GM18520 (cell line): ENCODE measurements around the gene NR2F2.

Experiments used
- ATAC-seq: cut with Tn5 transposase; IDR thresholded peaks from one replicate; pipeline ENCODE4 v1.9.1; 2021; ENCODE audit not compliant: unreplicated experiment

NR2F2 gene

DNA sequence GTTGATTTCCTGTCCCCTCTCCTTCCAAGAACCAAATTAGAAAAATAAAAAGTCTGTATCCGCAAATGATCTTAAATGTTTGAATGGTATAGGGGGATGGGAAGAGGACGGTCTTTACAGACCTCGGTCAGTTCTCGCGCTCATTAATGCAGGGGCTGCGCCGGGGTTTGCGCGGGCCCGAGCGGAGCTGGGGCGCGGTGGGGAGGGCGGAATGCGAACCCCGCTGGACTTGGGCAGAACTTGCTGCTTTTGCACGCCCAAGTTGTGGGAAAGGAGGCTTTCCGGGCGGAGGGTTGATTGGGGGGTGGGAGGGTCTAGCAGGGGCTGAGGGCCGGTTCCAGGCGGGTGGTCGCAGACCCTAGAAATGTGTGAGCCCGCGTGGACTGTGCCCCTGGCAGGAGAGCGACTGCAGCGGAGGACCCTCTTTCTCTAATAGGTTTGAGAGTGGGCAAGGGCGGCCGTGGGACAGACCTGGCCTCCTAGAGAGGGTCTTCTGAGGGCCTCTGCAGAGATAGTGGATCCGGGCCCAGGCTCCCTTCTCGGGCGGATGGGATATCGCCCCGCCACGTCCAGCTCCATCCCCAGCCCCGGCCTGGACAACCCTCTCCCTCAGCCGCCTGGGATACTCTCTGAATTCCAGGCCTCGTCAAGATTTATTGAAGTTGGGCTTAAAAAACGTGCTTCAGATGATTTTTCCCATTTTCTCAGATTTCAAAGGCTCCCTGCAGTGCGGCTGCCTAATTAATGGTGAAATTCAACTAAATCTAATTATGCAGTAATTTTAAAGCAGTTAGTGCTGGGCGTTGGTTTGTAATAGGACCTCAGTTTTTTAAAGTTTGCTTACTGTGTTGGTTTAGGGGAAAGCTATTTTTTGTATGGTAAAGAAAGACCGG lies 11.3 kb downstream of the NR2F2 start:
- no peak for ATAC-seq

DNA sequence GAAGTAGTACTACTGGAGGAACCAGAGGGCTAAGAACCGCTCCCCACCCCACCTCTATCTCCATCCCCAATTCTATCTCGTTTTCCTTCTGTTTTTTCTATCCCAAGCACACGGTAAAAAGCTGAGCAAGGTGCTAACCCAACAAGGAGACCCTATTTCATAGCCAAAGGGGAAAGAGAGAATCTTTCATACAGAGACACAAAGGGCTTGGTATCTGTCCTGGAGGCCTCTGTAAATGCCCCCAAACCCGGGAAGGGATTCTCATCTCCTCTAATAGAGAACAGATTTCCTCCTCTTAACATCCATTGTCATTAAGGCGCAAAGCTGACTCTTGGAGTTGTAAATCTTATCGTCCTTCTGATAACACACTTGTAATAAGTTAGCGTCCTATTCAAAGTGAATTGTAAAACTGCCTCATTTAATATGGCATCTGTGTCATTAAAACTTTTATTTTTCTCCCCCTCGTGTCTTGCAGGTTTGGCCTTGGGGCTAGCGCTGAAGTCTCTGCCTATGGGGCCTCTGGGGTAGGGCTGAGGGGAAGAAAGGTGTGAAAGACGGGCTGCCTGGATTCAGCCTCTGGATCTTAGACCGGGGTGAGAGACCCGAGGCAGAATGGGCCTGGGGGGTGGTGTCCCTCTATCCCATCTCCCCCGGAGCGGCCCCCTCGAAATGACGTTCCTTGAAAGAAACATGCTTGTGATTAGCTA lies 12.1 kb downstream of the NR2F2 start:
- ATAC-seq: no peak

DNA sequence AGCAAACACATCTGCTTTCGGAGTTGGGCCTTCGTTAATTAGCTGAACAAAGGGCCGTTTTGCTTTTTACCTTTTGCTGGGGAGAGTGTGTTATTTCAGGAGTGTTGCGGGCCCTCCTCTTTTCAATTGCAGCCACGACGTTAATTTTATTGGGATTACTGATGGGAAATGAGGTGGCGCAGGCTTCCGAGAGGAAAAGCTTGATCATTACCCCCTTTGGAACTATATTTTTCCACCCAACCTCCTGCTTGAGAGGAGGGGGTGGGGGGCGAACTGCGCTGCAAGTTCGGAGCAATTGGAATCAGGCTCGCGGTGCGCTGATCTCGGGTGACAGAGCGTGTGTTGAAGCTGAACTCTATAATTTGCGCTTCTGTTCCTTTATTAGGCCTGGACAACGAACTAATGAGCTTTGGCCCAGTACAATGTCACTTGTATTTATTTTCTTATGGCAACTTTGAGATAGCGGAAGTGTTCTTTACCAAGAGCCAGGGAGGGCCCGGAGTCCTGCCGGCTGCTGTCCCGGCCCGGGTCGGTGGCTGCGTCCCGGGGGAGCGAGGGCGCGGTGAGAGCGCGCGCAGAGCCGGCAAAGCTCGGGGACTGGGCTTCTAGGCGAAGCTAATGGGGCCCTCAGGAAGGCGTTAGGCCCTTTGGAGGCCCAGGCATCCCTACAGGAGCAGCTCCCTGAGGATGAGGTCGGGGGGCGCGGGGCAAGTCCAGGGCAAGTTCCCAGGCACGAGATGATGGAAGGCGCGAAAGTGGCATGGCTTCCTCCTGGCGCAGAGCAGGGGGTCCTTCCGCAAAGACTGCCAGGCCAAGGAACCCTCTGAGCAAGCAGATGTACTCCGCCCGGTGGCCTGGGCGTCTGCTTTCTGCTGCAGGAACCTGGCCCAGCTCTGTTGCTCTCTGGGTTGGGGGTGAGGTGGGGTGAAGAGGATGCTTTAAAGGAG lies 12.9 kb downstream of the NR2F2 start:
- ATAC-seq: no peak

DNA sequence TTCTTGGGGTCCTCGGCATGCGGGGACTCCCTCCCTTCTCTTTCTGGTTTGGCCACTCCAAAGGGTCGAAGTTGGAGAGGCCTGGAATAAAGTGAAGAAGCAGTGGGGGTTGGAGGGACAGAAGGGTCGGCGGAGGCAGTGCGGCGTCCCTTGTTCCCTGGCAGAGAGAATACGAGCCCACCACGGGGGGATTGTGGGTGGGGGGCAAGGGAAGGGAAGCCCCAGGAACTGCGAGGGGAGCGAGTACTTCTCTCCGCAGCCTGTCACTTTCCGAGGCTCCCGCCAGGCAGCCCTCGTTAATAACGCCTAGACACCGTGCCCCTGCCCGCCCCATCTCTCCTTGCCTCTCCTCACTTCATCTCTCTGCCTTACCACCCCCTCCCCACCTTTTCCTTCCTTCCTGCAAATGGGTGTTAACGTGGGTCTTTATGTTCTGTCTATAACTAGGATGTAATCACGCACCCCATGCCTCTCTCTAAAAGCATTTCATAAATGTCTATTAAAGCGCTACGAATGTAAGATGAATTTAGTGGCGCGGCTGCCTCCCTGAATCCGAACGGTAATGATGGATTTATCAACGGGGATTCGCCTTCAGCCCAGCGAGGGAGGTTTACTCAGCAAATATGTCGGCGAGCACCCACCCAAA lies 13.7 kb downstream of the NR2F2 start:
- ATAC-seq: no peak

DNA sequence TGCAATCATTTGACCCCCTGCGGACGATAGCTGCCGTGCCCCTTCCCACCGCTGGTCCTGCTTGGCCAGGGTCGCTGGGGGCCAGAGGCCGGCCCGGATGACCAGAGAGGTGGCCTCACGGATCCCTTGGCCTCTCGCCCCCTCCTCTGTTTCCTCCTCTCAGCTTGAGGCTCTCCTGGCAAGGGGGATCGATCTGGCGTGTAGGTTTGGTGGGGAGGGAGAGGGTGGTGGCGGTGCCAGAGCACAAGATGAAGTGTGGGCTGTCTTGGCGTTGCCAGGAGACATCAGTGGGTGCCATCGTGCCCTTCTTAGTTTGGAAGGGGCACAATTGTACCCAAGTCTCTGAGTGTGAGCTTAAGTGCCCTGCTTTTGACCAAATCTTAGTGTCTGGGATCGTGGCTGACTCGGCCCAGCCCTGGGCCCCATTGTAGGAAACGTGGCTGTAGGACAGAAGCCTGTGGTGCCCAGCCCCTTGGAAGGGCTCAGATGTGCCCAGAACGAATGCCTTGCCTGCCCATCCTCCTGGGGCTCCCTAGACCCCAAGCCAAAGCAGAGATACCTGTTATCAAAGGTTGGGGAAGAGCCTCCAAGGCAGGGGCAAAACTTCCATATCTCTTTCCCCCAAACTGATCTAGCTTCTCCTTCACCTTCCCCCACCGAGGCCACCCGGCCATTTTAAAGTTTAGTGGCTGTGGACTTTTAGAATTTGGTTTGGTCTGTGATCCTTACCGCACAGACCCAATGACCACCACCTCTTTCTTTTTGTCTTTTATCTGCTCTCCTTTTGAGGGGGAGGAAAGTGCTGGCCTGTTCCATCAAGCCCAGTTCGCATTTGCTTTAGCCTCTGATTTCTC lies 14.4 kb downstream of the NR2F2 start:
- ATAC-seq: no peak

DNA sequence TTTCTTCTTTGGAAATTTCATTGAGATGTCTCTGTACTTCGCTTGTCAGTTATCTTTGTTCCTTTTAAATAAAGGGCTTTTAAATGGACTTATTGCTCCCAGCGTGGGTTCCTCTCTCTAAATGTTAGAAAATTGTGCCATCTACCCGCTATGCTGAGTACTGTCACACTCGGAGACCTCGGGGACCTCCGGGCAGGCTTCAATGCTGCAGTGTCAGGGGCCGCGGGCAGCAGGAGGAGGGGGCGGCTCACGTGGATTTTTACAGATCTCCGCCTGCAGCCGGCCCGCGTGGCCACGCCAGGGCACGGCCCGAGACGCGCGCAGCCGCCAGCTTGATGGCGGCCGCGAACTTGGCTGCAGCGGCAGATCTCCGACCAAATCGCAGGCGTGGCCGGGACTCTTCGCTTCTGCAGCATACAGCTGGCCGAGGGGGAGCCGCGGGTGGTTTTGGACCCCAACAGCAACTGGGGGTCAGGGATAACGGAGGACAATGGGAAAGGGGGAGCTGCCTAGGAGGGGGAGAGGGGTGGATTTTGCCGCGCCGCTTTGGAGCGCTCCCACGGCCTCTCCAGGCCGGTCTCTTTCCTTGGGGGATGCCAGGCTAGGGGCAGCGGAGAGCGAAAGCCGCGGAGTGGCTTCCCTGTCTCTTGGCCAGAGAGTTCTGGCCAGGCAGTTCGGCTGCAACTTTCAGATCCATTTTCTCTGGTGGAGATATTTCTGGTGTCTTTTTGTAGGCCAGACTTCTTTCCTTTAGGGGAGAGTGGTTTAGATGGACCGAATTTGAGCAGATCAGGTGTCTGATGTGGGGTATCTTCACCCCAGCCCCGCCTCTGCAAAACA lies 15.3 kb downstream of the NR2F2 start:
- ATAC-seq: no peak

DNA sequence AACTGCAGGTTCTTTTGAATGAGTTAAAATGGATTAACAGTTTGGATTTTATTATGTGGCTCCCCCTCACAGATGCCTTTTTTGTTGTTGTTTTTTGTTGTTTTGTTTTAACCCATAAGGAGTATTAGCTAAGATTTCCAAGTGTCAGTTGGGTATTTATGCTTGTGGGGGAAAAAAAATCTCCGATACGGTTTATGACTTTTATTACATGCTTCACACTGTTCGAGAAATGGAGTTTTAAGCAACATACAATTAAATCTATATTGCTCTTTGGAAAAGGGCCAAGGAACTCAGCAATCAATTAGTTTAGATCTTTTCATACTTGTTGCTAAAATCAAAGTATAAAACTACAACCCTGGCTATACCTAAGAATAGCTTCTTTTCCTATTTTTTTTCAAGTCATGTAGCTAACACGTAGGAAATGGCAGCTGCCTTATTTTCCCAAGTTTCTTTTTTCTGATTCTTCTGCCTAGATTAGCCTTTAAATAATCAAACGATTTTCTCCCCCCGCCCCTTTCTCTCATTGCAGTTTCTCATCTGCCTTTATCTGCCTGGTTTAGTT lies 16.0 kb downstream of the NR2F2 start:
- no peak for ATAC-seq

DNA sequence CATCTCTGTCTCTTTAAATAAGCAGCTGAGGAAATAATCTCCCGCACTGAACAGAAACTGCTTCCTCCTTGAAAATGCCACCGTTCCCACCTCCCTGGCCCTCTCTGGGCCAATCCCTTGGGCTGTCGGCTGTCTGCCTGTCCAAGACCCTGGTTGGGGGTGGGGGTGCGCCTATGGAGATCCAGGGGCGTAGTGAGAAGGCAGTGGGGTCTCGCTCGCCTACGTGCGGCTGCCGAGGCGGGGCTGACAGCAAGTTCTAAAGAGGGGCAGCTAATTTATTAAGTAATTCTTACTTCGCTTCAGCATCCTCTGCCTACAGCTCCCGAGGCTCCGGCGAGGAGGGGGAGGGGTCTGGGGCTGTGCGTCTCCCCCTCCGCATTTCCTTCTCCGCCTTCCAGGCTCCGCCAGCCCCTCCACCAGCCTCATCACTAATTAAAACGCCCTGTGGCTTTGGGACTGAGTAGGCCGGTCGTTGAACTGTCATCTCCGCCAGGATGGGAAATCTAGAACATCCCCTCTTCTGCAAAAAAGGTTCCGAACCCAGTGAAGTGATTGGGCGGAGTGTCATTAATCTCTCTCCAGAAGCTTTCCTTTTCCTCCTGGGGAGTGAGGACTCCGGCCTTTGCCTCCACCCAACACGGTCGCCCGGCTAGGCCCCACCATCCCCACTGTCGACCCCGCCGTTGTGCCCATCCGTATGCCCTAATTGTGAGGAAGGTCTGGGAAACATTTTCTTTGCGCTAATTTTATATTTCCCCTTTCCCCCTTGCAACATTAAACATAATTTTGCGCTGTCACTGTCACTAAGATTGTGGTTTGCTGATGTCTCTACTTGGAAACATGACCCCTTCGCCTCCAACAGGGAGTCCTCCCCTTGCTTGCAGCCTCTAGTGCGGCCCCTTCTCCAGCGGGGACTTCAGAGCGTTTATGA lies 16.9 kb downstream of the NR2F2 start:
- no peak for ATAC-seq

DNA sequence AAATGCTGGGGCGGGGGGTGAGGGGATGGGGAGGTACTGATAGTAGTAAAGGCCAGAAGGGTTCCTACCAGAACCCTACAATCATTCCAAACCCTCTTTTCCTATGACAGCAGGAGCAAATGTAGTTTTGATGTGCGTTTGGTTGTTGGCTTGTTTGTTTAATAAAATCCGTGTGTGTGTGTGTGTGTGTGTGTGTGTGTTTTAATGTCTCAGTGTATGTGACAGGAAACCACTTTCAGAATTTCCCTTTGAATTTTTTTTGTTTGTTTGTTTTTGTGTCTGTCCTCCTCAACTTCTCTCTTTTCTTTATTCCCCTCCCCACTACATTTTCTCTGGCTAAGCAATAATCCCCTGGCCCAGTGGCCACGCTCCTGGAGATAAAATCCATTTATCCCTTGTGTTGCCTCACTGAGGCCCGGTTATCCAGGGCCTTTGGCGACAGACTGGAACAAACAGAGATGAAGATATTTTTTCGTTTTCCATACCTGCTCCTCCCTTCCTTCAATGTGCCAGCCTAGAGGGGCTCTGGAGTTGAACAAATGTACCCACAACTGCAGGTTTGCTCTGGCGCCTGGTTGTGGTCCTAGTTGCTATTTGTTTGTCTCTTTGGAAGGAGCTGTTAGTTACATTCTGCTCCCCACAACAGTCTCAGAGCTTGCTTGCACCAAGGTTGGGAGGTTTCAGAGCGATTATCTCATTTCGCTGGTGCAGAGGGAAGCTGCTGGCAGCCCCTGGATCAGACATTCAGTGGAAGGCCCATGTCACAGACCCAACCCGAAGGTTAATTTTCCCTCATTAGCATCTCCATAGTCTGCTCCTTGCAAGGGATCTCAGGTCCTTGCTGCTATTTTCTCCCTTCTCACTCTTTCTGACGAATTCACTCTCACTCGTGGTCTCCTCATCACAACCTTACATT lies 17.9 kb downstream of the NR2F2 start:
- ATAC-seq: no peak

DNA sequence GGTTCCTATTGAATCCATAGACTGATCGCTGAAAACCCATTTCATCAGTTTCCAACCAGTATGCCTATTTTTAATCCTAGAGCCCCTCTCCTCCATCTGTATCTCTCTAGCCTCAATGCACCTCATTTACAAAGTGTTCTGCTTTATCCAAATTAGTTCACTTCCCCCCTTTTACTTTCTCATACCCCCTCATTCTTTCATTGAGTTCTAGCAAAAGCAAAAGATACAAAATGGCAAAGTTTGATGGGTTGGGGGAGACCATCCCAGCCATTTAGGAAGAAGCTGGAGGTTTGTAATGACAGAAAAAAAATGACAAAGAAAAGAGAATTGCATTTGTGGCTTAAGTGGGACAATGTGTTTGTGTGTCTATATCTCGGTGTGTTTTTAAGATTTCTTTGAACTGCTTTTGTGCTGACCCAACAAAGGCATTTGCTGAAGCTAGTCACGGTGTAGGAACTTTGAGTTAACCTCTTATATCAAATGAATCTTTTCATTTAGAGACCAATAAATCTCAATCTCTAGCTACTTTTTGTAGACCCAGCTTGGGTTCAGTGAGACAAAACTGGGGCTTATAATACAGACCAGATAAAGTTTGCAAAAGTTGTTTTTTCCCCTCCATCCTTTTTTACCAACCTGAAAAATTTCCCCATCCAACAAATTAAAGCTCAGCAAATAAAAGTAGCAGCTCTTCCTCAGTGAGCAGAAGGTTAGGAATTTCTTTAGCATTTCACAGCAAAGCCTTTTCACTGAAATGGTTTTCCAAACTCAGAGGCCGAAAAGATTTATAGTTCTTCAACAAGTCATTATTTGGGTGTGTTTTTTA lies 18.7 kb downstream of the NR2F2 start:
- ATAC-seq: no peak

DNA sequence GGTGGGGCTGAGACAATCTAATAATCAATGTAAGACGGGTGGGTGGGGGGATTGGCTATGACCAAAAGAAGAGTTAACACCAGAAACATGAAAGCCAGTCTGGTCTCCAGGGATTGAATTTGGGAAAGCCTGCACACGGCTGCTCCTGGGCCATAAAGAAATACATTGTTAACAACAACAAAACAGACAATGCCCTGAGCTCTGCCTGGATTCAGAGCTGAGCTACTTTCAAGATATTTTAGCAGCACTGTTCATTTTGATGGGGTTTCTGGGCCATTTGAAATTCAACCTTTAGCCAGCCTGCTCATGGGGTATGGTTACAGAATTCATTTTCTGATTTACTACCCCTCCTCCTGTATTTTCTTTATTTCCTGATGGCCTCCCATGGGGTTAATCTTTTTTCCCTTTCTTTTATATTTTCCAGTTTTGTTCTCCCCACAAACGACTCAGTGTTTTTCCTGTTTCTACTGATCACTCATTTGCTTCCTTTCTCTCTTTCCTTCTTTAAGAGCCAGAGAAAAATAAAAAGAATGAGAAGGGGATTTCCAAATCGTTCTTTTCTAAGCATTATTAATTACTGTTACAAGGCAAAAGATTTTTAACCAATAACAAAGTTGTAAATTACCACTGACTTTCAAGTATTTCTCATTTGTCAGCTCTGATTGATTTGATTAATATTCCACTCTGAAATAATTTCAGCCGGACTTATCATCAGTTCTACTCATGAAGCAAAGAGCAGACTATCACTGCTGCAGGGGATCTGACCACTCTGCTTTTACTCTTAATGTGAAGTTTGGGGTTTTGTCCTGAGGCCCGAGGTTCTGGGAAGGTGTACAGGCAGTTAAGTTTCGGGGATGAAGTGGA lies 19.6 kb downstream of the NR2F2 start:
- no peak for ATAC-seq

DNA sequence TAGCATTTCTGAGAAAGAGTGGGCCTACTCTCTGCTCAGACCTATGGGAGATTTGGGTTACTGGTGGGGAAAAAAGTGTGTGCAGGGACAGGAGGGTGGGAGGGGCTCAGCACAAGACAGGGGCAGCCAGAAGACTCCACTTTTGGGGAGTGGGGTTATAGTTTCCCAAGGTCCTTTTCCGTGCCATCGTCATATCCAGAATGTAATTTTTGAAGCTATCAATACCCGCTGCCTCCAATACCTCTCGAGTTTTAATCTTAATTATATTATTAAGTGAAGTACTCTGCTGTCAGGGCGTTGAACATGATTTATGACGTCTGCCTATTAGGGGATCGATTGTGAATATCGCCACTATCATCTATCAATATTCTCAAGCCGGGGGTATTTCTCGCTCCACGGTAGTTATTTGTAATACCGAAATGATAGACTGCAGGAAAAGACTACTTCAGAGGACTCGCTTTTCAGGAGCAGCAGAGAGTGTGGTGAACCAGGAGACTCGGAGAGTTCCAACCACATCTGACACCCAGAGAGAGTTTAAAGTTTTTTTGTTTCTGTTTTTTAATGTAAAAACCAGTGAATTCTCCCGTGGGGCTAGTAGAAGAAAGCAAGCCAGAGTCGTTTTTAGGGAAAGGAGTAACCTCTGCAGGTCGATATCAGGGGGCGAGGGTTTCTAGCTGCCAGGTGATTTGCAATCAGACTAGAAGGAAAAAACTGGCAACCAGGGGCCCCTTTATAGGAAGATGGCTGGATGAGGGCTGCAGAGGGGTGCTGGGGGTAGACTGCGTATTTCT lies 20.6 kb downstream of the NR2F2 start:
- ATAC-seq: no peak

DNA sequence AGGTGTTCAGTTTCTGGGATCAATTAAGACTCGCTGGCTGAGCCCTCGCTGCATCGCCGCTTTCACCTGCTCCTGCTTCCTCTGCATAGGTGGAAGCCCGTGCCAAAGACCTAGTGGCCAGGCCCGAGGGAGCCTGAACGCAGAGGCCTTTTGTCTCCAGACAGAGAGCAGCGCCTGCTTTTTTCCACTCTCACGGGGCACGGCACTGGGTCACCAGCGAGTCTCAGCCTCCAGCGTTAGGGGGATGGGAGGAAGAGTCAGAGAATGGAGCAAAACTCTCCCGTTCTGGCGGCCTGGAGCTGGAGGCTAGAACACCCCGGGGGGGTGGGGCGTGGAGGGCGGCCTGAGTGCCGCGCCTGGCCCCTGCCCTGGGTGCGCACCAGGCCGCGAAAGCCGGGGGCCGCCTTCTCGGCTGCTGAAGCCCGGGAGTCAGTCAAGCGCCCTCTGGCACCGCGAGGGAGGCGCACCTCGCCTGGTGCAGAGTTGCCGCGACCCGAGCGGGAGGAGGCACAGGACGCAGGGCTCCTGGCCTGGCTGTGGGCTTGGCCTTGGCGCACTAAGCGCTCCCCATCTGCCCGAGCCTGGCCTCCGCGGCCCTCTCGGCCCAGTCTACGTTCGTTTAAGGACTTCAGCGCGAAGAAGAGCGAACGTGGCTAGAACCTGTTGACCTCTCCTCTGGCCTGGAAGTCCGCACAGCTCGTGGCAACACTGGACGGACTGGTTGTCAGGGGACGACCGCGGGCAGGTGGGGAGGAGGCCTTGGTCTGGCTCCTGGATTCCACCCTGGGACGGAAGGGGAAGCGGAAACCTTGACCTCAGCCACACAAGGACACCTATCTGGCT lies 21.5 kb downstream of the NR2F2 start:
- no peak for ATAC-seq
